Activated CD4-positive, alpha-beta T cell treated with anti-CD3 and anti-CD28 coated beads, Interleukin-2, amount 50 U/mL, for 1 hour (primary cell): ENCODE data around the gene KCNMB2.
"Not testable (repeated sequence)": the region's sequence is repeated elsewhere in the genome, so short reads cannot be mapped to it uniquely, and the experiment has no call there.

ENCODE experiments used
- DNase-seq: peaks from one replicate; pipeline ENCODE4 v3.0.0-alpha.2; 2020

Gene KCNMB2

GRCh38 chr3:178520451-178520850, 15.8 kb upstream of the KCNMB2 start:
- no peak for DNase-seq

GRCh38 chr3:178522200-178523052, 13.8 kb upstream of the KCNMB2 start:
- no peak for DNase-seq

- DNase-seq: no peak
These were observed 11.0 kb upstream of the KCNMB2 start for GRCh38 chr3:178525251-178525650.

- DNase-seq: no peak
These were observed 9.9 kb upstream of the KCNMB2 start for GRCh38 chr3:178526291-178526690.

- no peak for DNase-seq
These were observed 8.3 kb upstream of the KCNMB2 start for GRCh38 chr3:178527981-178528380.

- DNase-seq: no peak
These were observed 6.5 kb upstream of the KCNMB2 start for GRCh38 chr3:178529606-178530225.

GRCh38 chr3:178532476-178532875, 3.8 kb upstream of the KCNMB2 start:
- DNase-seq: no peak

GRCh38 chr3:178537122-178537705, 978 bp downstream of the KCNMB2 start:
- DNase-seq: no peak

- DNase-seq: no peak
These were observed 1.8 kb downstream of the KCNMB2 start for GRCh38 chr3:178538056-178538455.

- no peak for DNase-seq
These were observed 3.9 kb downstream of the KCNMB2 start for GRCh38 chr3:178540184-178540583.

- no peak for DNase-seq
These were observed 9.1 kb downstream of the KCNMB2 start for GRCh38 chr3:178545337-178545736.

- DNase-seq: no peak
These were observed 9.8 kb downstream of the KCNMB2 start for GRCh38 chr3:178546079-178546478.

GRCh38 chr3:178549426-178549825, 13.2 kb downstream of the KCNMB2 start:
- DNase-seq: not testable (repeated sequence)

GRCh38 chr3:178551916-178552321, 15.7 kb downstream of the KCNMB2 start:
- DNase-seq: no peak

GRCh38 chr3:178558637-178559036, 22.4 kb downstream of the KCNMB2 start:
- DNase-seq: no peak

- DNase-seq: no peak
These were observed 24.5 kb downstream of the KCNMB2 start for GRCh38 chr3:178560759-178561158.

- no peak for DNase-seq
These were observed 25.0 kb downstream of the KCNMB2 start for GRCh38 chr3:178561239-178561638.

GRCh38 chr3:178562143-178562946, 26.1 kb downstream of the KCNMB2 start:
- no peak for DNase-seq

- no peak for DNase-seq
These were observed 26.7 kb downstream of the KCNMB2 start for GRCh38 chr3:178562947-178563232.

- no peak for DNase-seq
These were observed 31.4 kb downstream of the KCNMB2 start for GRCh38 chr3:178567611-178568010.

- DNase-seq: no peak
These were observed 32.0 kb downstream of the KCNMB2 start for GRCh38 chr3:178568155-178568731.

- DNase-seq: no peak
These were observed 32.7 kb downstream of the KCNMB2 start for GRCh38 chr3:178568911-178569310.

GRCh38 chr3:178569826-178570225, 33.6 kb downstream of the KCNMB2 start:
- DNase-seq: no peak
